Measurements from ENCODE around the gene GEMIN7.

- no peak for TF ChIP-seq REST (IDR thresholded peaks at IDR 0.05; ENCODE audit: low read depth)
- no peak for TF ChIP-seq ZBTB7A (IDR thresholded peaks at IDR 0.05; ENCODE audit: low read depth)
- TF ChIP-seq FOXM1 (IDR thresholded peaks at IDR 0.05; ENCODE audit: borderline replicate concordance, low read depth), result no peak
- no peak for TF ChIP-seq MAX (IDR thresholded peaks at IDR 0.05)
- no peak for TF ChIP-seq TEAD4 (IDR thresholded peaks at IDR 0.05)
- TF ChIP-seq EGR1 (IDR thresholded peaks at IDR 0.05), result no peak
- no peak for TF ChIP-seq RAD21 (IDR thresholded peaks at IDR 0.05; ENCODE audit: low read depth)
- no peak for TF ChIP-seq YY1 (IDR thresholded peaks at IDR 0.05; ENCODE audit: low read depth)
- no peak for TF ChIP-seq CREB1 (IDR thresholded peaks at IDR 0.05; ENCODE audit: low read depth)
- TF ChIP-seq EP300 (IDR thresholded peaks at IDR 0.05; ENCODE audit: borderline replicate concordance), result no peak
- no peak for TF ChIP-seq TAF1 (IDR thresholded peaks at IDR 0.05; ENCODE audit: low read depth)
- TF ChIP-seq NFIC (IDR thresholded peaks at IDR 0.05), result no peak
- TF ChIP-seq USF1 (IDR thresholded peaks at IDR 0.05), result no peak
Observed at GRCh38 chr19:45050036-45050435, 29.0 kb upstream of the GEMIN7 start.
